ENCODE measurements around the gene MLANA.
A peak's percentile ranks its signal among the peaks of the same experiment; 100 is the strongest.

The MLANA gene

DNA sequence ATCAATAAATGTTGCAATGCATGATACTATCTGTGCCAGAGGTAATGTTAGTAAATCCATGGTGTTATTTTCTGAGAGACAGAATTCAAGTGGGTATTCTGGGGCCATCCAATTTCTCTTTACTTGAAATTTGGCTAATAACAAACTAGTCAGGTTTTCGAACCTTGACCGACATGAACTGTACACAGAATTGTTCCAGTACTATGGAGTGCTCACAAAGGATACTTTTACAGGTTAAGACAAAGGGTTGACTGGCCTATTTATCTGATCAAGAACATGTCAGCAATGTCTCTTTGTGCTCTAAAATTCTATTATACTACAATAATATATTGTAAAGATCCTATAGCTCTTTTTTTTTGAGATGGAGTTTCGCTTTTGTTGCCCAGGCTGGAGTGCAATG is 18.2 kb downstream of the MLANA start:
- no peak for DNase-seq

DNA sequence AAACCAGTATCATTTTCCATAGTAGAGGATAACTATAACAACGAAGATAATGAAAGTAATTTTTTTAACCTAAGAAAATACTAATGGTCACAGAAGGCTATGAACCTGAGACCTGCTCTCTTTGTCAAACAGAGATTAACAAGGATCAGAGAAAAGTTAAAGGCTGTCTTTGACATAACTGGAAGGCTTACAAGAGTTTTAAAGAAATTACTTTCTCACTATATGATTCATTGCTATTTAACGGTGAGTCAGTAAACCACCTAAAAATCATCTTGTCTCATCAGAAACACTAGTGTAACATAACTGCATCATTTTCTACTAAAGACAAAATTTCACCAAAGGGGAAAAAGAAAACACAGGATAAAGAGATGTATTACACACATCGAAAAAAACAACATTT is 19.3 kb downstream of the MLANA start:
- DNase-seq: no peak

DNA sequence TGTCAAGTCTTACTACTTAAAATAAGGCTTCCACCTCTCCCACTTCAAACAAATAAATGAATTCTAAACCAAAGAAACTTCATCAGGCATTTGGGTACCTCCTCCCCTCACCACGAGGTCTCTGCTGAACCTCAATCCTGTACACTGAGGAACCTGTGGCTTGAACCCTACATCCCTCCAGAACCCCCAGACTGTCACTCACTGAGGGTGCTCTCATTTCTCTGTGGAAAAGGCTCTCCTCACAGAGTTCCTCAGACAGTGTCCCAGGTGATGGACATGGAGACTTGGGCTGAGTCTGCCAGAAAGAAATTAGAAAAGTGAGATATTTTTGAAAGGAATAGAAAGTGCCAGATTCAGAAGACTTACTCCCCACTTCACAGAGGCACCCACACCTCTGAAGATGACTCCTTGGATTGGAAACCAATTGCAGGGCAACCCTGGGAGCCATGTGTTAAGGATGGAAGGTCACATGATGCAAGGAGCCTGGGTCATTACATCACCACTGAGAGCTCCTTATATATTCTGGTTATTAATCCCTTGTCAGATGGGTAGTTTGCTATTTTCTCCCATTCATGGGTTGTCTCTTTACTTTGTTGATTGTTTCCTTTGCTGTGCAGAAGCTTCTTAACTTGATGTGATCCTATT is 19.8 kb downstream of the MLANA start:
- DNase-seq: no peak

DNA sequence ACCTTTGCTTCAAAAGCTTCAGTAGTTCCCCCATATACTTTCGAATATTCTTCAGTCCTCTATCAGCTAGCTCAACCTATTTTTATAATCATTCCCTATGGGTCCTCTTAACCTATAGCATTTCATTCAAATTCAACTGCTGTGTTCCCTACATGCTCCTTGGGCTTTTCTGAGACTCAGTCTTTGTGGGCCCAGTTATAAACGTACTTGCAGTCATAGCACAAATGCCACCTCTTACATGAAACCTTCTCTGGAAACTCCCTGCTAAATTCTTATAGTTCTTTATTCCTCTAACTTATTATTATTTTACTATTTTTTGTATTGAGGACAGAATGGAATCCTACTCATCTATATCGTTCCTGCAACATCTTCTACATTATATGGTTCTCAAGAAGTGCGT is 24.7 kb downstream of the MLANA start:
- no peak for DNase-seq

DNA sequence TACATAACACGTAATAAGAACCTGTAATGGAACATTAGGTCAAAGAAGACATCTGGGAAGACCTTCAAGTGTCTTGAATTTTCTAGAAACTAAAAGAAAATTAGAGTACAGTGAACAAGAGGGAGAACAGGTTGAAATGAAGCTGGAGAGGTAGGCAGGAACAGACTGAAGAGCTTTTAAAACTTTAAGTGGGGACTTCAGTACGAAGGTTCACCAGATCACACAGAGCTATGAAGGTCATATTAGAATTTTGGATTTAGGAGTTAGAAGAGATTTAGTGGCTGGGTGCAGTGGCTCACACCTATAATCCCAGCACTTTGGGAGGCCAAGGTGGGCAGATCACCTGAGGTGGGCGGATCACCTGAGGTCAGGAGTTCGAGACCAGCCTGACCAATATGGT is 26.6 kb downstream of the MLANA start:
- no peak for DNase-seq

DNA sequence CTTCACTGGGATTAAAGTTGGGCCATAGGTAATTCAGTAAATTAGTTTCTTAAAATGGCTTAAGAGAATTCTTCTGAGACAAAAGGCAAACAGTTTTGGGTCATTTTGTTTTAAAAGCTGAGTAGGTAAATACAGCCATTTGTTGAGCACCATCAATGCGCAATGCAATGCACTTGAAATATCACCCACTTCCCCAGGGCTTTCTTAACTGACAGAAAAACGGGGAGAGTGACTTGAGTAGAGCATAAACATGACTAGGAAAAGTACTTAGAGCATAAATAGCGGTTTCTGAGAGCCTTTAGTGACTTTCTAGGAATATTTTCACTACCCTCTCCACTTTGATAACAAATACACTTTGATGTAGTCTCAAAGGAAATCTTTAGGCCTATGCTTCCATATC is 27.2 kb downstream of the MLANA start:
- DNase-seq: no peak

DNA sequence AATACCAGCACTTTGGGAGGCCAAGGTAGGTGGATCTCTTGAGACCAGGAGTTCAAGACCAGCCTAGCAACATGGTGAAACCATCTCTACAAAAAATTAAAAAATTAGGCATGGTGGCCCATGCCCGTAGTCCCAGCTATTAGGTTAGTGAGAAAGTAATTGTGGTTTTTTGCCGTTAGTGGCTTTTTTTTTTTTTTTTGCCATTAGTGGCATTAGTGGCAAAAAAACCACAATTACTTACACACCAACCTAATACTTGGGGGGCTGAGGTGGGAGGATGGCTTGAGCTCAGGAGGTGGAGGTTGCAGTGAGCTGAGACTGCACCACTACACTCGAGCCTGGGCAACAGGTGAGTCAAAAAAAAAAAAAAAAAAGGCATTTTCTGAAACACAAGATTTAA is 27.8 kb downstream of the MLANA start:
- DNase-seq: no peak

DNA sequence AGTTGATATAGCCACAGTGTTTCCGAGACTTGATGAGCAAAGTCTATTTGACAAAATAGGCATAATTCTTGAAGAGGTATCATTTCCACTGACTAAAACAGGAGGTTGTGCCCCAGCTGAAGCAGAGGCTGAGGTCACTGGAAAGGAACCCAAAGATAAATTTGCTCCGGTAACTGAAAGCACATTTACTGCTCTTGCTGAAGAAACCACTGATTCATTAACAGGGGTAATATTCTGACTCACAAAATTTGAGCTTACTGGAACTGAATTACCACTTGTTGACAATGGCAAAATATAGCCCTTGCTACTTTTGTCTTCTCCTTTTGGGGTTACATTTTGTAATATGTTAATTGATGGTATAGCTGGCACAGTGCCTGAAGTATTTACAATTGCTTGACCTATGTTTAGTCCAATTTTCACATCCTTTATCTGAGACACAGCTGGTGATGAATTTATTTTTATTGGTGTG is 30.2 kb downstream of the MLANA start:
- DNase-seq: no peak

DNA sequence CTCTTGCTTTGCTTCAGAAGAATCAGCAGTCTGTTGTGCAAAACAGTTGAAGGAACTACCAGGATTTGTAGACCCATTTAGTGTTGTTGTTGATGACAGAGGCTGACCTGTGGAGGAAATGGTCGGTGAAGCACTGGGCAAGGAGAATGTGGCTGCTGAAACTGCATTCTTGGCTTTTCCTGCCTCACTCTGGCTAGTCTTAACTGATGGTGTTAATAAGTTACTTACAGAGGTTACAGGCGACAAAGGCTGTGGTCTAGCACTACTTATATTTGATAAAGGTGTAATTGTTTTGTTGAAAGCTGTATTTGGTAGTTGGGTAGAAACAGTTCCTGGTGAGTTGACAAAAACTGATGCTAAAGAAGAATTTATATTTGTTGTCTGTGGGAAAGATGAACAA is 31.5 kb downstream of the MLANA start:
- no peak for DNase-seq

DNA sequence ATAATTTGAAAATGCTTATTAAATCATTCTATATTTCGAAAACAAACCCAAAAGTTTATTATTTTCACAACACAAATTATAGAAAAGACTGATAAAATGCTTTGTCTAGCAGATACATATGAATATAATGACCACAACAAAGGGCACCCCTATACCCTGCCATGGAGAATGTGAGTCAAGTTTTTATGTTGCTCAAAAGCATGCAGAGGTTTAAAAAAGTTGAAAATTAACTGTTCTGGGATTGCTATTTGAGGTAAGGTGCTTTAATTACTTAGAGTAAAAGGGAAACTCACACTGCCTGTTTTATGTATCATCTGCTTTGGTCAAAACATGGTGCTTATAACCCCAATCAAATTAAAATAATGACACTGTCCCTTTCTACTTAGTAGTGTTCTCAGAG is 41.0 kb downstream of the MLANA start:
- no peak for DNase-seq

DNA sequence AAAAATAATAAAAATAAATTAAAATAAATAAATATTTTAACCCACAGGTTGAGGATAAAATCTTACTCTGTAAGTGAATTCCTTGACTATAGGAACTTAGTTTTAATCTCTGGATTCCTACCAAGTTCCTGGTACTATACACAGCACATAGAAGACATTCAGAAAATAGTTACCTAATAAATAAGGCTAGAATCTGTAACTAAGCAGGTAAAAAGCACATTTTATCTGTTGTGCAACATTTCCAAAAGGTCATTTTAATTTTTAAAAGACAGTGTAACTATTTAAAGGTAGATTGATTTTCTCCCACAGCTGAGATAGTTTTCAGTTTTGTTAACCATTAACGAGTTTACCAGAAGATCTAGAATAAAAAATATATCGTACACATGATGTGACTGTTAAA is 47.8 kb downstream of the MLANA start:
- no peak for DNase-seq

DNA sequence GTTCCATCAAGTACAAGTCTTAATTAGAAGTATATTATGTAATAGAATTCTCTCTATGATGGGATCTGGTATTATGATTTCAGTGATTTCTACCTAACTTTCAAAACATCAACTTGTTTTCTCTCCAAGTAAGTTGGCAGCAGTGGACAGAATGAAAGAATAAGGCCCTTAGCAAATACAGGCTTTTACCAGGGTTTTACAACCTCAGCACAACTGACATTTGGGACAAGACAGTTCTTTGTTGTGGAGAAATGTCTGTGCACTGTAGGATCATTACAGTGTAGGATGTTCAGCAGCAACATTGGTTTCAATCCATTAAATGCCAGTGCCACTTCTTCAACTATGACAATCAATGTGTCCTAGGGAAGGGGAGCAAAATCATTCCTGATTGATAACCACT is 48.8 kb downstream of the MLANA start:
- DNase-seq: no peak

DNA sequence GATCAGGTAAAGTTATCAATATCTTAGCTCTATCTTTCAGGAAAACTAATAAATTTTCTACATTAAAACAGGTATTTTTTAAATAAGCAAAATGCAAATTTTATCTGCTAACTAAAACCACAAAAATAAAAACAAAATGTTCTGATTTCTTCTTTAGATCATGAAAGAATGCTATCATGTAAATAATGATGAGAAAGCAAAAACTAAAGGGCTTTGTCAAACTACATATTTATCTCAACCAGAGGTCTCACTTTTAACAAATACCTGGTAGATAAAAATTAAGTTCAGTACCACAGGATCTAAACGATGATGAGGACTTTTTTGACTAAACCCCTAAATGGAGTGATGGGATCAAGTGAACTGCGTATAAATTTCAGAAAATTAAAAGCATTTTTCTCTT is 50.5 kb downstream of the MLANA start:
- no peak for DNase-seq

DNA sequence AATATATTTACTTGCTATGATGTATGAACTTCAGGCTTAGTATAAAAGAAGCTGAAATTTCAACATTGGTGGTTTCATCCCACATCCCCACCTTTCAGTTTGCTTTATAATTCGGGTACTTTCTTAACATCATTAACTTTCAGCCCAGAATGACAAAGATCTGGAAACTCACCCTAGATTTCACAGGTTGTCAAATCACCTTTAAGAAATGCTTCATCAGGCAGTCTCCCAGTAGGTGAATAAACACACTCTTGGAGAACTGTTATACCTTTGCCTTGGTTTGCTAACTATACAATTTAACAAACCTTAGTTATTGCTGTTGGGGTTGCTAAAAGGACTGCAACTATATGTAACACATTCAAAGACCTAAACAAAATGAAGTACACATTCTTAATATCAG is 54.4 kb downstream of the MLANA start:
- no peak for DNase-seq

DNA sequence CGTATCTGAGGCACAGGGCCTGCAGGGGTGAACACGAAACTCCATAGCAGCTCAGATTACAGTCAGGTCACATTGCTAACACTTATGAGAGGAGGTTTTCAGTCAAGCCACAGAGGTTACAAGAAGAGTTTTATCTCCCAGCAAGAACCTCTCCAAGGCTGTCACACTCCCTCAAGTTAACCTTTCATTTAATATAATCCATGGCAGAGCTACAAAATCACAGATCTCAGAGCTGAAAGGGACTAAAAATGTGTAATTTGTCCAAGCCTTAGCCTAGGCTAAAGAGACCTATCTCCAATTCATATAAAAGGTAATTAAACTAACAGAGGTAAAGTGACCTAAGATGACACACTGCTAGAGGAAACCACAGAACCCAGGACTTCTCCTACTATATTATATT is 57.2 kb downstream of the MLANA start:
- no peak for DNase-seq

DNA sequence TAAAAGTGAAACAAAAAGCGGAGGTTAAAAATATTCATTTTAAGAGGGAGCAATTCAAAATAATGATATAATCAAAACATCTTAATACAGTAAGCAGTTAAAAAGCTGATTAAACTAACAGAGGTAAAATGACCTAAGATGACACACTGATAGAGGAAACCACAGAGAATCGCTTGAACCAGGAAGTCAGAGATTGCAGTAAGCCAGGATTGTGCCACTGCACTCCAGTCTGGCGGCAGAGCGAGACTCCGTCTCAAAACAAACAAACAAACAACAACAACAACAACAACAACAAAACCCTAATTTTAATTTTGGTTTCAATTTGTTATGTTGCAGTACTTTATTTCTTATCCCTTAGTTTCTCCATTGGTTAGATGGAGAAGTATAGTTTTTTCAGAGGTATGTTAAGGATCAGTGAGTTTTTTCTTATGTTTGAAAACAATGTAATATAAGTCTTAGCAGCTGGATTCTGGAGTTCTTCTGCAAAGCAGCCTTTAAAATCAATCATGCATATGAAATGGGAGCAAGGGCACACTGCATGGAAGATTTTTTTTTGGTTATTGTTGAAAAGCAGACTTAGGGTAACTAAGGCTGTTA is 58.5 kb downstream of the MLANA start:
- DNase-seq: peak; percentile 32 to 63 (median 50)

DNA sequence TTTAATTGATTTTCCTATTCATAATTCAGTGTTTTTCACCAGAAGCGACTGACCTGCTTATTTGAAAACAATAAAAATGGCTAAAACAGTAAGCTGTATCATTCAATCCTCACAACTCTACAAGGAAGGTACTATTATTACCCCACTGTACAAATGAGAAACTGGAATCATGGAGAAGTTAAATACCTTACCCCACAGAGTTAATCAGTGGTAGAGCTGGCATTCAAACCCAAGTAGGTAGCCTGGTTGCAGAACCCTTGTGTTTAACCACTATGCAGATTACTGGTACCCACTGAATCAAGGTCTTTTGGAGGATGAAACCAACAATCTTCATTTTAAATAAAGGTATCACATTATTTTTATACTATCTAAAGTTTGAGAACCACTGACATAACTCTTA is 59.6 kb downstream of the MLANA start:
- no peak for DNase-seq

DNA sequence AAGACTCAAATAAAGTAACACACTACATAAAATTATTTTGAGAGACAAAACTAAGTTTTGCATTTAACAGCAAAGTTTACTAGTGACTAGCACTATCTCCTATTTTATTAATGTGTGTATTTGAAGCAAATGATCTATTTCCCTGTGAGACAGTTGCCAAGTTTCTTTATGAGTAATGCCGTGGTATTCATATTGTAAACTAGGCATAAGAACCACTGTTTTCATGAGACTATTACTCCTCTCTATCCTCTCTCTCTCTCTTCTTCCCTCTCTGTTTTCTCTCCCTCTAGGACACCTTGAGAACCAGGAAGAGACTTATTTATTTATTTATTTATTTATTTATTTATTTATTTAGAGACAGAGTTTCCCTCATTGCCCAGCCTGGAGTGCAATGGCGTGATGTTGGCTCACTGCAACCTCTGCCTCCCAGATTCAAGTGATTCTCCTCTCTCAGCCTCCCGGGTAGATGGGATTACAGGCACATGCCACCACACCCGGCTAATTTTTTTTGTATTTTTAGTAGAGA is 61.1 kb downstream of the MLANA start:
- DNase-seq: no peak

DNA sequence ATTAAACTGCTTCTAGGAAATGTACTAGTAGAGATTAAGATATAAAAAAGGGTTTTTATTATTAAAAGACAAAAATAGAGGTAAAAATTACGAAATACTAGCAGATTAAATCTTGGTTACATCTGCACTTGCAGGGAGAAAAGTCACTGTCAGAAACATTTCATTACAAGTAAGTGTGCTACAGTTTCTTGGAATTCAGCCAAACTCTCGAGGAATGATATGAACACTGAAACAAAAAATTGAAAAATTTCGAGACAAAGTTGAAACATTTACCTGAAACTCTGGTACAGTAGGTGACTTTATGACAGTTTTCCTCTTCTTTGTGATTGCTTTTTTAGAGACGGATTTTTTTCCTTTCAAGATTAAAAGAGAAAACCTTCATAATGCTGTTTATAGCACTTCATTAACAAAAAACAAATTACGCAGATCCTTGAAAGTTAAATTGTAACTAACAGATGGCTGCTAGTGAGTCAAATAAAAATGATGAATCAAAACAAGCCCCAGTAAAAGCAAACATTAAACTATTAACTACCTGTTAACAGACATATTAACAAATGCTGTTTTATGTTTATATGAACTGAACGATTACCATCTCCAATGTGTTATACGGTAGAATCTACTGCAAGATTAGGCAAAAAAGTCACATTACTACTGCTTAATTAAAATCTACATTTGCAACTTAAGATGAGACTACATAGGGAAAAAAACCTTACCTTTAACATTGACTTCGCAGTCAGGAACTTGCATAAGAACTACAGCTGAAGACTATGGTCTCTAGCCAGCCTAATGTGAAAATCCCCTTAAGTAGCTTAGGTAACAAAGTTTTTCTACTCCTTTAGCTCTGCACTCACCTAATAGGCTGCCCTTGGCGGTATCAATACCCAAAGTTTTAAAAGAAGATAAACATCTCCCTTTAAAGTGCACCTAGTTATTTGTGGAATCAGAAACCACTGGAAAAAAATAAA is 63.3 kb downstream of the MLANA start:
- peak in 1 of 4 experiments; percentile 5 for DNase-seq

DNA sequence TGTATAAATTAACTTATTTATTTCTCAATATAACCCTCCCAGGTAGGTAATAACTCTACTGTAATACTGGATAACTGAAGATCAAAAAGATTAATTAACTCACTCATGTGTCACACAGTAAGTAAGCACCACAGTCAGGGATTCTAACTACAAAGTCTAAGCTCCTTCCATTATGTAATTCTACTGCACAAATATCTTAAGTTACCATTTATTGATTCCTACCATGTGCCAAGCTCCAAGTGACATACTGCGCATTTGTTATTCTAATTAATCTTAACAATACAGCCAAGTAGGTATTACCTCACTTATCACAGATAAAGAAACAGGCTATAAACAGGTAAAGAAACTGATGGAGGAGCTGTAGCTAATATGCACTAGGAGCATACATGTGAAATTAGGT is 66.5 kb downstream of the MLANA start:
- DNase-seq: no peak

DNA sequence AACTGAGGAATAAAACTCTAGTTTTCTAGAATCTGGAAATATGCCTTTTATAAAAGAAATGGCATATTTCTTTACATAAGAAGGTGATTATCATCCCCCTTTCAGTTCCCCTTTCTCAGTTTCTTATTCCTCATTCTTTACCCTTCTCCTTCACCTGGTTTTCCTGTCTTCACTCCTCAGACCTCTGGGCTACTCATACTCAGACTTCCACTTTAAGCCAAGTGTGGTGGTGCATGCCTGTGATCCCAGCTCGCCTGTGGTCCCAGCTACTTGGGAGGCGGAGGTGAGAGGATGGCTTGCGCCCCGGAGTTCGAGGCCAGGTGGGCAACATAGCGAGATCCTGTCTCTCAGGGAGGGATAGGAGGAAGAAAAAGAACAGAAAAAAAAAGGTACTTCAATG is 67.6 kb downstream of the MLANA start:
- DNase-seq: no peak

Data from suppressor macrophage (primary cell).